Esophagus (tissue), 2 donors: Measurements from ENCODE around the gene AP3B1. TPM values are rescaled to one million over a fixed set of nuclear protein-coding genes. Genes with fewer than 3 reads are reported as not detected.

Source experiments
- H3K27ac ChIP-seq, 2 donors: one replicate each; pipeline ENCODE4 v1.5.1; 2013; ENCODE audit warnings: low read depth in 2 of 2, mild to moderate bottlenecking in 2 of 2, inconsistent platforms in 1 of 2, low read length in 1 of 2, moderate library complexity in 1 of 2
- H3K27me3 ChIP-seq, 2 donors: one replicate each; pipeline ENCODE4 v1.6.1; 2013; ENCODE audit warnings: low read length in 2 of 2, control low read depth in 1 of 2, mild to moderate bottlenecking in 1 of 2; ENCODE audit not compliant: insufficient read depth in 2 of 2, control insufficient read depth in 1 of 2
- H3K36me3 ChIP-seq, 2 donors: one replicate each; pipeline ENCODE4 v1.6.1; 2013; ENCODE audit warnings: low read length in 1 of 2; ENCODE audit not compliant: control insufficient read depth in 2 of 2, insufficient read depth in 2 of 2
- H3K4me1 ChIP-seq, 2 donors: one replicate each; pipeline ENCODE4 v1.6.1; 2013; ENCODE audit warnings: low read length in 1 of 2; ENCODE audit not compliant: control insufficient read depth in 2 of 2, insufficient read depth in 2 of 2
- H3K4me3 ChIP-seq, 2 donors: one replicate each; pipeline ENCODE4 v1.5.1; 2013; ENCODE audit warnings: low read length in 2 of 2, mild to moderate bottlenecking in 2 of 2, low read depth in 1 of 2, moderate library complexity in 1 of 2
- H3K9me3 ChIP-seq, 2 donors: one replicate each; pipeline ENCODE4 v1.6.1; 2013; ENCODE audit warnings: mild to moderate bottlenecking in 2 of 2, low read depth in 1 of 2, low read length in 1 of 2, moderate library complexity in 1 of 2; ENCODE audit not compliant: control insufficient read depth in 2 of 2, insufficient read depth in 1 of 2
- WGBS, 2 donors: extraction: QIAGEN DNeasy Blood & Tissue Kit; methylation state at CpG; one replicate each; pipeline ENCODE4 v1.1.7; 2013; 5-methylcytosine and 5-hydroxymethylcytosine counted together
- polyA plus RNA-seq, 2 donors: library from polyadenylated mRNA; stranded (reverse); fragments of 200-250 nt; gene quantifications; one replicate each; pipeline ENCODE4 v1.2.3, GENCODE V29; 2013
- donor health status: healthy with polysubstance abuse.
- donor health status: Bipolar disorder and iron deficiency.

The AP3B1 gene
- polyA plus RNA-seq, 2 donors, result 26.1 to 39.1 TPM

DNA sequence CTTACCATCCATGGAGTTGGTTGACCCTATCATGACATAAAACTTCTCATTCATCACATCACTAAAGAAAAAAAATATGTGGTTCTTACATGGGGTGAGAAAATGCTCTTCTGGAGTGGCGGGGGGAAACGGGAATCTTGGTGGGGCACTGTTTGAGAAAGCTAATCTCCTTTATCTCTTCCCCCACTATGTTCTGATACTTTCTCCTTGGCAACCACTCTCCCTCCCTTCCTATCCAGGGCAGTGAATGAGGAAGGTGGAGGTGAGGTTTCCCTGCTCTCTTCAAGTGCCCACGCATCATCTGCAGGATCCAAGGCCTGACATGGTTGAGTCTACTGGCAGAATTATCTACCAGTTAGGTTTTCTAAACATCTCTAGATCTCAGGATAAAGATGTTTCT is 297.6 kb downstream of the AP3B1 start:
- Histone ChIP-seq H3K36me3 (no peaks in the 10 kb centered on the region), H3K4me3 (no peak overlapping the region), H3K27ac (no peak overlapping the region), H3K4me1 (no peaks in the 10 kb centered on the region), H3K9me3 (no peaks in the 10 kb centered on the region), H3K27me3 (no peaks in the 10 kb centered on the region)
- 94 to 96% methylated on average over 3 of the region's 3 CpGs for WGBS, 2 donors

DNA sequence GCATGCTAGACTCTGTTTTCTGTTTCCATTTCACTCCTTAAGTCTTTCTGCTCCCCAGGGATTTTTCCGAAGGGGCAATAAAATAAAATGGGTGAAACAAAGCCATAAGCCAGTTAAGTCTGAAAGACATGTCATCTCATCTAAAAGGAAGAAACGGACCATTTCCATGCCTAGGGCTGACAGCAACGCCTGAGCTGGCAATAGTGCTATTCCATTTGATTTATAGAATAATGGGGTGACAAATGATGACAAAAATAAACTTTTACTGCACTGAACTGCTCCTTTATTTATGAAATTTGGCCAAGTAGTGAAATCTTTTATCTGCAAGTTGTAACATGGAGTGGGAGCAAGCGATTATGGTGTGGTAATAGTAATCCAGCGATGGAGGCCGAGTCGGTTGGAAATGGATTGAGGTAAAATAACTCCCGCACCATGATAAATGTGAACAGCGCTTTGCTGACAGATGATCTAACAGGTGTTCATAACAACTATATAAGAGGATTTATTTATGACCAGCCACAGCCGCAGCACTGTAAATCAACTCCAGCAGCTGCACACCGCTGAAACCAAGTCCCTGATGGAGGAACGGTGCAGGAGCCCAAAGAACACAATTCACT is 298.6 kb downstream of the AP3B1 start:
- no peaks in the 10 kb centered on the region for H3K9me3 ChIP-seq
- H3K4me3 ChIP-seq, result no peak overlapping the region
- no peaks in the 10 kb centered on the region for H3K36me3 ChIP-seq
- H3K27me3 ChIP-seq, result no peaks in the 10 kb centered on the region
- WGBS, 2 donors, result 94 to 95% methylated on average over 12 of the region's 12 CpGs
- H3K4me1 ChIP-seq, result no peaks in the 10 kb centered on the region
- no peak overlapping the region for H3K27ac ChIP-seq

DNA sequence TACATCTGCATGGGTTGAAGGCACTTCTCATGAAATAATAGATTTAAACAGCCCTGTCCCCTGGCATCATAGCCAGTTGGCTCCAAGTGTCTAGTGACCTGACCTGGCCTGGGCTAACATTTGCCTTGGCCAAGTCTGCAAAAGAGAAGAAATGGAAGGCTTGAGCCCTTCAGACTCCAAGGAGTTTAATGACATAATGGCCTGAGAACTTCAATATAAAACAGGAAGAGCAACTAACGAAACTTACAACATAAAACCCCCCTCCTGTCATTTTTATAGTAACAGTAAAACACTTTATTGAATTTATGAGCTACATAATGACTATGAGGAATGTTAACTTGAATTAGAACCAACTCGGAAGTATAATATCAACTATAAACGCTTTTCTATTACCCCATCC is 299.6 kb downstream of the AP3B1 start:
- Histone ChIP-seq H3K4me3 (no peak overlapping the region), H3K9me3 (no peaks in the 10 kb centered on the region), H3K27ac (no peak overlapping the region), H3K27me3 (no peaks in the 10 kb centered on the region), H3K4me1 (no peaks in the 10 kb centered on the region), H3K36me3 (no peaks in the 10 kb centered on the region)
- 63 to 67% methylated on average over 3 of the region's 3 CpGs for WGBS, 2 donors

DNA sequence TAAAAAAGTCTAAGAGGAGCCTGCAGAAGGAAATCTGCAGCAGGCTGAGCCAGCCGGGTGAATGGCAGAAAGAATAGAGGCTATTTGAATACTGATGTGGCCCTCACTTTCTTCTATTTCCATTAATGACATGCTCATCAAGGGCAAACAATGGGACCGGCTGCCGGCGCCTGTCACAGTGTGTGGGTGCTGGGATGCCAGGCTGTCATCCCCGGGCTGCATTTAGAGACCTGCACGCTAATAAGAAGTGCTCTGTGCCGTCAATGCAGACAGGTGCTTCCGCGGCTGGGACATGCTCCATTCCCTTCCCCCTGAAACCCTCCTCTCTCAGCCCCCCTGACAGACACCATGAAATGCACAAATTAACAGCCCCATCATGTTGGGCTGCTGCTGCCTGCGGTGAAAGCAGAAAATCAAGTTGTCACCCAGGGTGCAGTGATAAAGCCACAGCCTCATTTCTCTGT is 300.6 kb downstream of the AP3B1 start:
- H3K4me1 ChIP-seq, result no peaks in the 10 kb centered on the region
- H3K9me3 ChIP-seq, result no peaks in the 10 kb centered on the region
- no peak overlapping the region for H3K4me3 ChIP-seq
- H3K36me3 ChIP-seq, result no peaks in the 10 kb centered on the region
- WGBS, 2 donors, result 83 to 87% methylated on average over 10 of the region's 10 CpGs
- no peak overlapping the region for H3K27ac ChIP-seq
- no peaks in the 10 kb centered on the region for H3K27me3 ChIP-seq

DNA sequence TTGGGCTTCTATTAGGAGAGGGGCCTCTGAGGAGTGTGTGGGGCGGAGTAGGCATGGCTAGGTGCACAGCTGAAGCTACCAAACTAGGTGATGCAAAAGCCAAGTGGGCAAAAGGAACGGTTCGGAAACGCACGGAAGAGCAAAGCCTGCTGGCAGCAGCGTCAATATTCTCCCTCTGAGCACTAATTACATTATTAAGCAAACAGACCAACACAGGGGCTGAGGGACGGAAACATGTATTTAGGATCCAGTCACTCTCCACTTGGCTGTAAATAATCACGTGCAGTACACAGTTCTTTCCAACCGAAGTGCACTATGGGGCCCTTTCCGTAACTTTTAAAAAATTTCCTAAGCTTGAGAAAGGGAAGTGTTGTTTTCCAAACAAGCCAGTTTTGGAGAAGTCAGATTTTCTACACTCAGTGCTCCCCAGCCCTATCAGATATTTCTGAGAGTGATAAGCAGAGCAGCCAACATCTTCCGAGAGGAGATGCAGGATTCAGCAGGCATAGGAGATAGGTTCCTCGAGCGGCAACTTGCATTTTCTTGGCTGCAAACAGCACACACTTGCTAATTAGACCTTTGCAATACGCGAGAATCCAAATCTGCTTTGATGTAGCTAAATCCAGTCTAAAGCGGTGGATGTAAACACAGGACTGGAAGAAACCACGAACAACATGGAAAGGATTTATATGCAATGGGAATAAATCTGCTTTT is 301.2 kb downstream of the AP3B1 start:
- H3K9me3 ChIP-seq, result no peaks in the 10 kb centered on the region
- H3K27ac ChIP-seq, result no peak overlapping the region
- H3K27me3 ChIP-seq, result no peaks in the 10 kb centered on the region
- H3K4me1 ChIP-seq, result no peaks in the 10 kb centered on the region
- WGBS, 2 donors, result 88 to 91% methylated on average over 17 of the region's 17 CpGs
- no peak overlapping the region for H3K4me3 ChIP-seq
- H3K36me3 ChIP-seq, result no peaks in the 10 kb centered on the region

DNA sequence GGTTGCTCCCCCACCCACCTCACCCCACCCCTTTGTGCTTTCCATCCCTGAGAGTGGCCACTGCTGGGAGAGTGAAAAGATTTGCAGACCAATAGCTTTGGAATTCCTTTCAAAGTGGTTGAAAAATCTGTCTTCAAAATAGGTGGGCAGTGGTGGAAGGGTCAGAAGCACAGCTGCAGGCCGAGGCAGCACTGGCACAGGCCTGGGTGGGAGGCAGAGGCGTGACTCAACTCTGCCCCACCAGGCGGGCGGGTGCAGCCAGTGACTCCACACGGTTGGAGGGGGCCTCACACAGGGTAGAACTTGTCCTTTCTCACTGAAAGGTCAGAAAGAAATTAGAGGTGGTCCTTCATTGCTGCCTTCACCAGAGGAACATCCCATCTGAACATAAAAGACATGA is 303.4 kb downstream of the AP3B1 start:
- H3K9me3 ChIP-seq, result no peaks in the 10 kb centered on the region
- no peak overlapping the region for H3K4me3 ChIP-seq
- WGBS, 2 donors, result 74 to 85% methylated on average over 5 of the region's 5 CpGs
- H3K27ac ChIP-seq, result no peak overlapping the region
- no peaks in the 10 kb centered on the region for H3K36me3 ChIP-seq
- no peaks in the 10 kb centered on the region for H3K4me1 ChIP-seq
- H3K27me3 ChIP-seq, result no peaks in the 10 kb centered on the region

DNA sequence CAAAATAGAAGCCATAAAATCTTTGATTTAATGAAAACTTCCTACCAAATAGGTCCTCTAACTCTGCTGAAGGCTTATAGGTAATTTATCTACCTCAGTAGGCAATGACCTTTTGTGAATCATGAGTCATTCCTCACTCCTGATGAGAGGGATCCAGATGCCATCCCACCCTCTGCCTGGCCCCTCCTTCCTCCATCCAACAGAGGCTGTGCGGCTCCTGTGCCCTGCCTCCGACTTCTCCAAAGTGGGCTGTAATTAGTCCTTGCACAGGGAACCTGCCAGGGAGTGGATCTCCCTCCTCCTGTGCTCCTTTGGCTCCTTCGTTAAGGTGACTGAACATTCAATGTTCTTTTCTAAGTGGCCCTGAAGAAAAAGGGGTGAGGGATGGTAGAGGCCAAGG is 304.5 kb downstream of the AP3B1 start:
- Histone ChIP-seq H3K27ac (no peak overlapping the region), H3K4me3 (no peak overlapping the region), H3K36me3 (no peaks in the 10 kb centered on the region), H3K9me3 (no peaks in the 10 kb centered on the region), H3K4me1 (no peaks in the 10 kb centered on the region), H3K27me3 (no peaks in the 10 kb centered on the region)
- WGBS, 2 donors, result 82 to 88% methylated on average over 3 of the region's 3 CpGs

DNA sequence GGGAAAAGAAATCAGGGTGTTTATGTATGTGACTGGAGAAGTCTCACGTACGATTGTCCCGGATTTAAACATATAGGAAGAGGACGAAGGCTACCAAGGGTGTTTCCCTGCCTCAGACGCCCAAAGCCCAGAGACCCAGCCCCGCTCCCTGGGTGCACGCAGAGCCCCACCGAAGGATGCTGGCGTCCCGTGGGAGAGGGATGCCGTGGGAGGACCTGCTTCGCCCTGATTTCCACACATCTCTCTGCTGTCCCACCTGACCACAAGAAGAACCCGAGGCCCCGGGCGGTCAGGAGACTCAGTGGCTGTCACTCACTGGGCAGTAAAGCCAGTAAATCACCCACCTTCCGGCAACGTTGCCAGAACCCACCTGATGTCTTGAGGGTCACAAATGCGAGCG is 306.5 kb downstream of the AP3B1 start:
- no peaks in the 10 kb centered on the region for H3K27me3 ChIP-seq
- H3K4me1 ChIP-seq, result no peaks in the 10 kb centered on the region
- WGBS, 2 donors, result 91 to 95% methylated on average over 19 of the region's 19 CpGs
- H3K9me3 ChIP-seq, result no peaks in the 10 kb centered on the region
- H3K27ac ChIP-seq, result no peak overlapping the region
- no peaks in the 10 kb centered on the region for H3K36me3 ChIP-seq
- H3K4me3 ChIP-seq, result no peak overlapping the region

DNA sequence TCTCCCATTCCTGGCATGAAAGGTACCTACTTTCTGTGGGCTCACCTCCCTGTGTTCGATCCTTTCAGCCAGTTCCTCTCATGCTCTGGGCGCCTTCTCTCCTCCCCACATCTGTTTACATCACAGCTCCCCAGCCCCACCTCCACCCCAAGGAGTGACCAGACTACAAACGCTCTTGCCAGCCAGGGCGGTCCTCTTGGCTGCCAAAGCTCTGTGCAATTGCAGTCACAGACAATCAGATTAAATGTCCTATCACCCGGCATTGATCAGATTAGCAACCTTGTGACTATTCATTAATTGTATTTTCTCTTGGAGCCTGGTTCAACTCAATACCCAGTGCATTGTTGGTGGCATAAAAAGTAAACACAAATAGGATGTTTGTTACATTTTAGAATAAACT is 307.2 kb downstream of the AP3B1 start:
- H3K27ac ChIP-seq, result no peak overlapping the region
- no peaks in the 10 kb centered on the region for H3K9me3 ChIP-seq
- H3K4me3 ChIP-seq, result no peak overlapping the region
- WGBS, 2 donors, result 68 to 69% methylated on average over 5 of the region's 5 CpGs
- no peaks in the 10 kb centered on the region for H3K4me1 ChIP-seq
- H3K27me3 ChIP-seq, result no peaks in the 10 kb centered on the region
- no peaks in the 10 kb centered on the region for H3K36me3 ChIP-seq

DNA sequence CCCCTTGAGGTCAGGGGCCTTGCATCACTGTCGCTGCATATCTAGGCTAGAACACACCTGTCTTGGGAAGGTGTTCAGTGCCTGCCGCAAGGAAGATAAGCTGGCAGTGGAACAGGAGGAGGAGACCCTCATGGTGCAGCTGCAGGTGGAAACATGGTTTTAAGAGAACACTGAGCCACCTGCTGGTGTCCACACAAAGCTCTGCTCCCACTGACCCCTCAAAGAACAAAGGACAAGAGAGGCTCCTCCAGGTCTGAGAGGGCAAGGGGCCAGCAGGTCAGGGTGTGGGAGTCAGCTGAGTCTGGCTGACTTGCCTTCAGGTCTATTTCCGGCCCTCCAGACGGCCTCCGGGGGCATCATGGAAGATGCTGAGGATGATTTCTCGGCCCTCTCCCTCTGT is 308.2 kb downstream of the AP3B1 start:
- no peaks in the 10 kb centered on the region for H3K27me3 ChIP-seq
- H3K4me3 ChIP-seq, result no peak overlapping the region
- no peaks in the 10 kb centered on the region for H3K36me3 ChIP-seq
- H3K9me3 ChIP-seq, result no peaks in the 10 kb centered on the region
- H3K4me1 ChIP-seq, result no peaks in the 10 kb centered on the region
- 88 to 90% methylated on average over 6 of the region's 6 CpGs for WGBS, 2 donors
- H3K27ac ChIP-seq, result no peak overlapping the region
